Measurements from ENCODE around the gene RALGAPA2.

DNA sequence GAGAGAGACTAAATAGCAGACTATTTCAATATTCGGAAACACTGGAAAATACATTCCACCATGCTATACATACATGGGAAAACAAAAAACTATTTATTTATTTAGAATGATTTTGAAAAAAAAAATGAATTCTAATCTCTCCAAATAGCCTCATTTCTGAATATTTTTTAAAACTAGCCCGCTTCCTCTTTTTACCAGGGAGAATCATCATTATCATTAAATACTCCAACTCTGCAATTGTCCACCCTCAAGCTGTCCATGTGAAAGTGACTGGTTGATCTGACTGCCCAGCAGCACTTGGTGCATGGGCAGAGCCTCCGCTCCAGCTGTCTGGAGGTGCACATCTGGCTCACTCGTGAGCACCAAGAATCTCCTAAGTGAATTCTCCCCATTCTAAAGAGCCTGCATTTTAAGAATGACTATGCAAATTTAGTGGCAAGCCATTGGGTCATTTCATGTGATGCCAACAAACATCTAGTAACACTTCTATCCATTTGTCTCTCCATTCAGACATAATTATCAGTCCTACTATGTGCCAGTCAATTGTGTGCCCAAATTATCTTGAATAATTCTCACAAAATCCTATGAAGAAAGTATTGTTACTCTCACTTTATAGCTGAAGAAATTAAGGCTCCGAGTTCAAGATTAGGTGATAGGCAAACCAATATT lies 279.7 kb downstream of the RALGAPA2 start:
- TF ChIP-seq CTCF (IDR thresholded peaks at IDR 0.05) (no peak), USF2 (IDR thresholded peaks at IDR 0.05) (no peak), HOXA7 (CRISPR knock-in tag; IDR thresholded peaks at IDR 0.05) (no peak), POLR2AphosphoS2 (conservative IDR thresholded peaks at IDR 0.05; ENCODE audit: low read length) (no peak), POLR2A (IDR thresholded peaks at IDR 0.05; ENCODE audit: low read length) (no peak), EP300 (IDR thresholded peaks at IDR 0.05) (no peak), SMC3 (IDR thresholded peaks at IDR 0.05) (no peak), FOSB (CRISPR knock-in tag; IDR thresholded peaks at IDR 0.05) (no peak), ZSCAN20 (CRISPR knock-in tag; IDR thresholded peaks at IDR 0.05) (no peak), RCOR1 (IDR thresholded peaks at IDR 0.05; ENCODE audit: low read depth, low read length) (no peak), JUN (IDR thresholded peaks at IDR 0.05) (no peak), MAFK (IDR thresholded peaks at IDR 0.05; ENCODE audit: partially characterized antibody) (peak; percentile 56)
- TF ChIP-seq, protein P1, sequence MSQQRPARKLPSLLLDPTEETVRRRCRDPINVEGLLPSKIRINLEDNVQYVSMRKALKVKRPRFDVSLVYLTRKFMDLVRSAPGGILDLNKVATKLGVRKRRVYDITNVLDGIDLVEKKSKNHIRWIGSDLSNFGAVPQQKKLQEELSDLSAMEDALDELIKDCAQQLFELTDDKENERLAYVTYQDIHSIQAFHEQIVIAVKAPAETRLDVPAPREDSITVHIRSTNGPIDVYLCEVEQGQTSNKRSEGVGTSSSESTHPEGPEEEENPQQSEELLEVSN (IDR thresholded peaks at IDR 0.05; ENCODE audit: borderline replicate concordance, low read depth): no peak
